ENCODE measurements around the gene MYL5.

Gene MYL5

GRCh38 chr4:708631-708933, 34.2 kb downstream of the MYL5 start:
- no peak for DNase-seq

DNA sequence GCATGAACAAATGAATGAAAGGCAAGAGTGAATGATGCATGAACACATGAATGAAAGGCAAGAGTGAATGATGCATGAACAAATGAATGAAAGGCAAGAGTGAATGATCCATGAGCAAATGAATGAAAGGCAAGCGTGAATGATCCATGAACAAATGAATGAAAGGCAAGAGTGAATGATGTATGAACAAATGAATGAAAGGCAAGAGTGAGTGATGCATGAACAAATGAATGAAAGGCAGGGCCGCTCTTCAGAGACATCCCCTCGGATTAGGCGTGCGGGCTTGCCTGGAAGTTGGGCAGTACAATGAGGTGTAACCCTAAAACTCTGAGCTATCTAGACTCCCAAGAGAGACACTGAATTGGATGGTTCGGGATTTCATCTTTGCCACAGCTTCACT, 35.0 kb downstream of the MYL5 start:
- DNase-seq, result no peak

DNA sequence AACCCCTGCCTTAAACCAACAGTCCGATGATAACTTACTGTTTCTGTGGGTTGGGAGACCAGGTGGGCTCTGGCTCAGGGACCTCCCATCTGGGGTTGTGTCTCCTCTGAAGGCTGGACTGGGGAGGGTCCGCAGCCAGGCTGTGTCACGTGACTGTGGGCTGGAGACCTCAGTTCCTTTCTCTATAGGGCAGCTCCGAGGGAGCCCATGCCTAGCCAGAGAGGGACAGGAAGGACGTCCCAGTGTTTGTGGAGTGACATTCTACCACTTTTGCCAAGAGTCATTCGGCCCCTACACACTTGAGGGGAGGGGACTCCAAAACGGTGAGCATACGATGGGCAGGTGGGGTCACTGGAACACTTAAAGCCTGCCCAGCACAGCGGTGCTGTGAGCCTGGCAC, 35.8 kb downstream of the MYL5 start:
- DNase-seq, result no peak

- DNase-seq, result no peak
Observed at GRCh38 chr4:710916-711315, 36.6 kb downstream of the MYL5 start.

GRCh38 chr4:712093-712492, 37.8 kb downstream of the MYL5 start:
- DNase-seq, result no peak

DNA sequence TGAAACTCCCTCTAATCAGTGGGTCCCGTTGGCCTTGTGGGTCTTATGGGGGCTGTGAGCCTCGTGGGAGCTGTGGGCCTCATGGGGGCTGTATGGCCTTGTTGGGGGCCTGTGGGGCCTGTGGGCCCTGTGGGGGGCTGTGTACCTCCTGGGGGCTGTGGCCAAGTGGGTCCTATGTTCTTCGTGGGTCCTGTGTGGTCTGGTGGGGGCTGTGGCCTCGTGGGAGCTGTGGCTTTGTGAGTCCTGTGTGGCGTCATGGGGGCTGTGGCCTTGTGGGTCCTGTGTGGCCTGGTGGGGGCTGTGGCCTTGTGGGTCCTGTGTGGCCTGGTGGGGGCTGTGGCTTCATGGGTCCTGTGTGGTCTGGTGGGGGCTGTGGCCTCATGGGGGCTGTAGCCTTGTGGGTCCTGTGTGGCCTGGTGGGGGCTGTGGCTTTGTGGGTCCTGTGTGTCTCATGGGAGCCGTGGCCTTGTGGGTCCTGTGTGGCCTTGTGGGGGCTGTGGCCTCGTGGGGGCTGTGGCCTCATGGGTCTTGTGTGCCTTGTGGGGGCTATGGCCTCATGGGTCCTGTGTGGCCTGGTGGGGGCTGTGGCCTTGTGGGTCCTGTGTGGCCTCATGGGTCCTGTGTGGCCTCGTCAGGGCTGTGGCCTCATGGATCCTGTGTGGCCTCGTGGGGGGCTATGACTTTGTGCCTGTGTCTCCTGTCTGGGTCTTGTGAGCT, 38.7 kb downstream of the MYL5 start:
- DNase-seq, result no peak

GRCh38 chr4:714087-714486, 39.7 kb downstream of the MYL5 start:
- no peak for DNase-seq

- no peak for DNase-seq
Observed at GRCh38 chr4:717601-718320, 43.4 kb downstream of the MYL5 start.

GRCh38 chr4:718460-718859, 44.1 kb downstream of the MYL5 start:
- DNase-seq, result no peak

GRCh38 chr4:720111-720860, 45.9 kb downstream of the MYL5 start:
- no peak for DNase-seq

GRCh38 chr4:721261-722168, 47.2 kb downstream of the MYL5 start:
- no peak for DNase-seq

DNA sequence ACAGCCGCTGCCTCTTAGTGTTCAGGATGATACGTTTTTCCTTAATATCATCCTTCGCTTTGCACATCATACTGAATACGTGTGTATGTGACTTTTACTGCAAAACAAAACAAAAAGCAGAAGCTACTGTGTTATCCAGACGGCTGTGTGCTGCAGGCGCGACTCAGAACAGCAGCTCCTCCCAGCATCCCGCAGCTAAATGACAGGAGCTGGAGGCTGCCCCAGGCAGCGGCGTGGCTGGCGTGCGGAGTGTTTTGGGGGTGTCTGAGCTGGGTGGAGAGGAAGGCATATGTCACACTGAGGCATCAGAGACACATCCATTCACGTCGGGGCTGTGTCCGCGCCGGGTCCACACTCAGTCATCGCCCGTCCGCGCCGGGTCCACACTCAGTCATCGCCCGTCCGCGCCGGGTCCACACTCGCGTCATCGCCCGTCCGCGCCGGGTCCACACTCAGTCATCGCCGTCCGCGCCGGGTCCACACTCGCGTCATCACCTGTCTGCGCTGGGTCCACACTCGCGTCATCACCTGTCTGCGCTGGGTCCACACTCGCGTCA, 47.9 kb downstream of the MYL5 start:
- no peak for DNase-seq

DNA sequence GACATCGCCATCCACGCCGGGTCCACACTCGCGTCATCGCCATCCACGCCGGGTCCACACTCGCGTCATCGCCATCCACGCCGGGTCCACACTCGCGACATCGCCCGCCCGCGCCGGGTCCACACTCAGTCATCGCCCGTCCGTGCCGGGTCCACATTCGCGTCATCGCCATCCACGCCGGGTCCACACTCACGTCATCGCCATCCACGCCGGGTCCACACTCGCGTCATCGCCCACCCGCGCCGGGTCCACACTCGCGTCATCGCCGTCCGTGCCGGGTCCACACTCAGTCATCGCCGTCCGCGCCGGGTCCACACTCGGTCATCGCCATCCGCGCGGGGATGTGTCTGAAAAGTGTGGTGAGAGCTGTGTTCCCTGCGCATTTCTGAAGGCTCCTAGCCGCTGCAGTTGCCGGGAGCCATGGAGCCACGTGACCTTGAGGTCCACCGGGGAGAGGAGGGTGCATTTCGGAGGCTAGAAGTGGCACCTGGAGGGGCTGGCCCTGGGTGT, 48.6 kb downstream of the MYL5 start:
- DNase-seq, result no peak

DNA sequence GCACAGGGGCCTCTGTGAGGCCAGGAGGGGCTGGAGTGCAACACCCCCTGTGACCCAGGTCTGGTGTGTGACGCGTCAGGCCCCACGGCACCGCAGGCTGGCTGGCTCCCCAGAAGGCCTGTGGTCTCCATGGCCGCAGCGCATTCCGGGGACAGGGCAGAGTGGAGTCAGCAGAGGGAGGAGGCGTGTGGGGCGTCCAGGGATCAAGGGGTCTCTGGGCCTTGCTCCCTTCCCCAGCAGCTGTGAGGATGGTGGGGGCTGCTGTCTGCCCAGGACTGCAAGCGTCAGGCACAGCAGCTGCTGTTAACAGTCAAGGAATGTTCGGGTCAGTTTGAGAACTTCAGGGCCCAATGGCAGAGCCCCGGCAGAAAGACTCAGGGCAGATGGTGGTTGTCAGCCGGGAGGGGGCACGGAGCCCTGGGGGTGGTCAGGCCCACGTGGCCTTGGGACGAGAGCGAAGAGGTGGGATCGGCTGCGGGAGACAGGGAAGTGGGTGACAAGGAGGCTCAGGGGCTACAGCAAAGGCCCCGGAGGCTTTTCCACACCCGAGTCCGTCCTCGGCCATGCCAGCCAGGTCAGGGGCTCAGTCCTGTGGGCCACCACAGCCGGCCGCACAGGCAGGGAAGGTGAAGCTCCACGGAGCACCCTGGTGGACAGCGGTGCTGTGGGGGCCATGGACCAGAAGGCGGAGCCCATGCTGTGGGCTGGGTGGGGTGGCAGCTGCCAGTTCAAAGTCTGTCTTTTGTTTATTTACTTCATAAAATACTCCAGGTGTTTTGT, 49.6 kb downstream of the MYL5 start:
- no peak for DNase-seq

DNA sequence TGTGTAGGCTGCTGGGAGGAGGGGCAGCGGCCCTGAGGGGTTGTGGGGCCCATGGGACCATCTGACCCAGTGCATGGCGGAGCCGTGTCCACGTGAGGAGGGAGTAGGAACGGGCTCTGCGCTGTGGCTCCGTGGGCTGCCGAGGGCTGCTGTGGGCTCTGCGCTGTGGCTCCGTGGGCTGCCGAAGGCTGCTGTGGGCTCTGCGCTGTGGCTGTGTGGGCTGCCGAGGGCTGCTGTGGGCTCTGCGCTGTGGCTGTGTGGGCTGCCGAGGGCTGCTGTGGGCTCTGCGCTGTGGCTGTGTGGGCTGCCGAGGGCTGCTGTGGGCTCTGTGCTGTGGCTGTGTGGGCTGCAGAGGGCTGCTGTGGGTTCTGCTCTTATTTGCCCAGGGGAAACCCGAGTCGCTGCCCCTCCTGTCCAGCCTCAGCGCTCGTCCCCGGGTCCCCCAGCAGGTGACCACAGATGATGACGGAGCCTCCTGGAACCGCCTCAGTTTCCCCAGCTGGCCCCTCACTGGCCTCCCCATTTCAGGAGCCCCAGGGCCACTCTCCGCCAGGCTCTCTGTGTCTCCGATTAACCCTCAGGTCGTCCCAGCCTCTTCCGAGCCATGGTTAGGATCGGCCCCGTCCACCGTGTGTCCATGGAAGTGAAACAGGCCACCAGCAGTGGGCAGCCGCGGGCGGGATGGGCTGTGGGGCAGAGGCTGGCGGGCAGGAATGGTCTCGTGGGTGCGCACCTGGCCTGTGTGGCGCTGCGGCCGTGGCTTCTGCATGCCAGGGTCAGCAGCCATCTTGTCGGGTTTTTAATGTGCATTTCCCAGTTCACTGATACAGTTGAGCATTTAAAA, 51.3 kb downstream of the MYL5 start:
- no peak for DNase-seq

GRCh38 chr4:726235-726787, 52.0 kb downstream of the MYL5 start:
- no peak for DNase-seq

GRCh38 chr4:726838-727237, 52.5 kb downstream of the MYL5 start:
- no peak for DNase-seq

DNA sequence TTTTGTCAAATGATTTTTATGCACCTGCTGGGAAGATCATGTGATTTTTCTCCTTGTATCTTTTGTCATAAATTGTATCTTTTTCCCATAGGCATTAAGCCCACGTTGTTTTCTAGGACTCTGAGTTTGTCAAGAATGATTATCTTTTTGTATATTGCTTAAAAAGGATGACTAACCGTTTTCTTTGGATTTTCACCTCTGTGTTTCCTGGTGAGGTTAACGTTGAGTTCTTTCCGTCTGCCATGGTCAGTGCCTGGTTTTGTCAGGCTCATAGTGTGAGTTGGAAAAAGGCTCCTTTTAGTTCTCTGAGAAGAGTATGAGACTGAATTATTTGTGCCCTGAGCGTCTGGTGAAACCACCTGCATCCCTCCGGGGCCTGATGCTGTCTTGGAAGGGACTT, 53.2 kb downstream of the MYL5 start:
- DNase-seq, result no peak

GRCh38 chr4:729336-730315, 55.3 kb downstream of the MYL5 start:
- no peak for DNase-seq

Measured in KG1 (cell line).